HCT116 (cell line): Measurements from ENCODE around the gene NPIPB8.
"Not testable (repeated sequence)": the region's sequence is repeated elsewhere in the genome, so short reads cannot be mapped to it uniquely, and the experiment has no call there.

Experiments used
- ELF1 ChIP-seq: IDR thresholded peaks from 2 replicates; pipeline ENCODE4 v1.6.1; 2012; ENCODE audit warnings: low read depth, borderline replicate concordance
- EZH2phosphoT487 ChIP-seq: fragments of 200-600 bp; IDR thresholded peaks from 2 replicates; pipeline ENCODE4 v1.6.1; 2018; ENCODE audit warnings: antibody characterized with exemption, borderline replicate concordance
- POLR2AphosphoS5 ChIP-seq: IDR thresholded peaks from 2 replicates; pipeline ENCODE4 v1.6.1; 2011; ENCODE audit warnings: mild to moderate bottlenecking, low read depth, low read length, moderate library complexity
- RAD21 ChIP-seq: IDR thresholded peaks from 2 replicates; pipeline ENCODE4 v1.6.1; 2012; ENCODE audit warnings: low read depth, mild to moderate bottlenecking
- REST ChIP-seq: IDR thresholded peaks from 2 replicates; pipeline ENCODE4 v1.6.1; 2012; ENCODE audit warnings: low read depth
- SIN3A ChIP-seq: IDR thresholded peaks from 2 replicates; pipeline ENCODE4 v1.6.1; 2012; ENCODE audit warnings: low read depth
- SRF ChIP-seq: IDR thresholded peaks from 2 replicates; pipeline ENCODE4 v1.6.1; 2012; ENCODE audit warnings: low read depth
- YY1 ChIP-seq: IDR thresholded peaks from 2 replicates; pipeline ENCODE4 v1.6.1; 2011; ENCODE audit warnings: low read length, low read depth, moderate library complexity, mild to moderate bottlenecking; ENCODE audit not compliant: insufficient replicate concordance; ENCODE audit errors: extremely low read depth
- ZBTB33 ChIP-seq: IDR thresholded peaks from 2 replicates; pipeline ENCODE4 v1.6.1; 2011; ENCODE audit warnings: mild to moderate bottlenecking, low read length, moderate library complexity; ENCODE audit not compliant: insufficient replicate concordance; ENCODE audit errors: extremely low read depth
- TF ChIP-seq, protein P1 (sequence below), 3 experiments: fragments of 200-600 bp in 1 of 3; sonication (generic) in 1 of 3; IDR thresholded peaks in 2 of 3; conservative IDR thresholded peaks in 1 of 3; 2 replicates each; pipeline ENCODE4 v1.5.1; 2012 to 2017; ENCODE audit warnings: low read depth in 2 of 3, low read length in 2 of 3, antibody characterized with exemption in 1 of 3, borderline replicate concordance in 1 of 3, control low read depth in 1 of 3, mild to moderate bottlenecking in 1 of 3, mixed read lengths in 1 of 3, mixed run types in 1 of 3, moderate library complexity in 1 of 3; ENCODE audit not compliant: insufficient read depth in 1 of 3

GRCh38 chr16:28608496-28608808 is 29.4 kb upstream of the NPIPB8 start:
- TF ChIP-seq, protein P1, sequence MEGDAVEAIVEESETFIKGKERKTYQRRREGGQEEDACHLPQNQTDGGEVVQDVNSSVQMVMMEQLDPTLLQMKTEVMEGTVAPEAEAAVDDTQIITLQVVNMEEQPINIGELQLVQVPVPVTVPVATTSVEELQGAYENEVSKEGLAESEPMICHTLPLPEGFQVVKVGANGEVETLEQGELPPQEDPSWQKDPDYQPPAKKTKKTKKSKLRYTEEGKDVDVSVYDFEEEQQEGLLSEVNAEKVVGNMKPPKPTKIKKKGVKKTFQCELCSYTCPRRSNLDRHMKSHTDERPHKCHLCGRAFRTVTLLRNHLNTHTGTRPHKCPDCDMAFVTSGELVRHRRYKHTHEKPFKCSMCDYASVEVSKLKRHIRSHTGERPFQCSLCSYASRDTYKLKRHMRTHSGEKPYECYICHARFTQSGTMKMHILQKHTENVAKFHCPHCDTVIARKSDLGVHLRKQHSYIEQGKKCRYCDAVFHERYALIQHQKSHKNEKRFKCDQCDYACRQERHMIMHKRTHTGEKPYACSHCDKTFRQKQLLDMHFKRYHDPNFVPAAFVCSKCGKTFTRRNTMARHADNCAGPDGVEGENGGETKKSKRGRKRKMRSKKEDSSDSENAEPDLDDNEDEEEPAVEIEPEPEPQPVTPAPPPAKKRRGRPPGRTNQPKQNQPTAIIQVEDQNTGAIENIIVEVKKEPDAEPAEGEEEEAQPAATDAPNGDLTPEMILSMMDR (IDR thresholded peaks at IDR 0.05 in 2 of 3, conservative IDR thresholded peaks at IDR 0.05 in 1 of 3; ENCODE audit: borderline replicate concordance in 1 of 3, insufficient read depth in 1 of 3, low read depth in 2 of 3, low read length in 2 of 3) = not testable (repeated sequence)
- not testable (repeated sequence) for TF ChIP-seq ELF1, RAD21, SRF, POLR2AphosphoS5, SIN3A, REST, ZBTB33, EZH2phosphoT487, YY1
